Esophagus muscularis mucosa (tissue), 4 donors: Measurements from ENCODE around the gene TAX1BP1.

ENCODE experiments used
- EP300 ChIP-seq: sonication (generic); formaldehyde crosslinking; IDR thresholded peaks from one replicate; pipeline ENCODE4 v1.6.1; 2017; ENCODE audit warnings: antibody characterized with exemption
- POLR2A ChIP-seq: fragments of 450-650 bp; IDR thresholded peaks from one replicate; pipeline ENCODE4 v1.6.1; 2017; ENCODE audit warnings: antibody characterized with exemption, moderate library complexity, mild to moderate bottlenecking, low read depth
- POLR2AphosphoS5 ChIP-seq, 2 donors: sonication (generic); formaldehyde crosslinking; IDR thresholded peaks; one replicate each; pipeline ENCODE4 v1.6.1; 2017; ENCODE audit warnings: antibody characterized with exemption in 2 of 2
- TF ChIP-seq, protein P1 (sequence below), 3 experiments: fragments of 200-600 bp in 2 of 3; fragments of 450-650 bp in 1 of 3; sonication (generic) in 2 of 3; IDR thresholded peaks; one replicate each; pipeline ENCODE4 v1.5.1; 2017 to 2019; ENCODE audit warnings: antibody characterized with exemption in 3 of 3, mild to moderate bottlenecking in 2 of 3, moderate library complexity in 1 of 3

DNA sequence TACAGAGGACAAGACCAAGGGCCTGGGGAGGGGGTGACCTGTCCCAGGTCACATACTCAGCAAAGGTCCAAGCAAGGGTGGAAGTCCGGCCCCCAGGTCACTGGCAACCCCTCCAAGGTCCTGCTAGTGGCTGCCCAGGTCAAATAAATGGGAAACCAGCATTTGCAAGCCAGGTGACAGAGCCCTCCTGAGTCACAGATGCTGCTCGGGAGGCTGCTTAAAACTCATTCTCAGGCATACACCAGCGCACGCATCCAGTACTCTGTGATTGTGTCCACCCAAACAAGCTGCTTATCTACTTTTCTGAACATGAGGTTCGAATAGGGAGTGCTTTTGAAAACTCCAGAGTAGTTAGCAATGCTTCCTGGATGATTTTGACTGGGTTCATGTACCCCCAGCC lies 130.6 kb downstream of the TAX1BP1 start:
- TF ChIP-seq, protein P1, sequence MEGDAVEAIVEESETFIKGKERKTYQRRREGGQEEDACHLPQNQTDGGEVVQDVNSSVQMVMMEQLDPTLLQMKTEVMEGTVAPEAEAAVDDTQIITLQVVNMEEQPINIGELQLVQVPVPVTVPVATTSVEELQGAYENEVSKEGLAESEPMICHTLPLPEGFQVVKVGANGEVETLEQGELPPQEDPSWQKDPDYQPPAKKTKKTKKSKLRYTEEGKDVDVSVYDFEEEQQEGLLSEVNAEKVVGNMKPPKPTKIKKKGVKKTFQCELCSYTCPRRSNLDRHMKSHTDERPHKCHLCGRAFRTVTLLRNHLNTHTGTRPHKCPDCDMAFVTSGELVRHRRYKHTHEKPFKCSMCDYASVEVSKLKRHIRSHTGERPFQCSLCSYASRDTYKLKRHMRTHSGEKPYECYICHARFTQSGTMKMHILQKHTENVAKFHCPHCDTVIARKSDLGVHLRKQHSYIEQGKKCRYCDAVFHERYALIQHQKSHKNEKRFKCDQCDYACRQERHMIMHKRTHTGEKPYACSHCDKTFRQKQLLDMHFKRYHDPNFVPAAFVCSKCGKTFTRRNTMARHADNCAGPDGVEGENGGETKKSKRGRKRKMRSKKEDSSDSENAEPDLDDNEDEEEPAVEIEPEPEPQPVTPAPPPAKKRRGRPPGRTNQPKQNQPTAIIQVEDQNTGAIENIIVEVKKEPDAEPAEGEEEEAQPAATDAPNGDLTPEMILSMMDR (IDR thresholded peaks at IDR 0.05) = no peak
- TF ChIP-seq EP300 (no peak), POLR2A (no peak), POLR2AphosphoS5 (IDR thresholded peaks at IDR 0.05) (no peak)
